Suprapubic skin (tissue), 4 donors: ENCODE data around the gene GRID2.

Experiments used
- CTCF ChIP-seq, 2 donors: fragments of 200-600 bp in 1 of 2; fragments of 450-650 bp in 1 of 2; sonication (generic) in 1 of 2; IDR thresholded peaks; one replicate each; pipeline ENCODE4 v1.5.1; 2016 to 2019; ENCODE audit warnings: antibody characterized with exemption in 2 of 2, mild to moderate bottlenecking in 1 of 2, moderate library complexity in 1 of 2
- EP300 ChIP-seq: sonication (generic); formaldehyde crosslinking; IDR thresholded peaks from one replicate; pipeline ENCODE4 v1.6.1; 2017; ENCODE audit warnings: antibody characterized with exemption
- POLR2A ChIP-seq, 2 donors: fragments of 450-650 bp; IDR thresholded peaks; one replicate each; pipeline ENCODE4 v1.6.1; 2017; ENCODE audit warnings: antibody characterized with exemption in 2 of 2, mild to moderate bottlenecking in 2 of 2, moderate library complexity in 2 of 2
- POLR2AphosphoS5 ChIP-seq, 3 donors: sonication (generic); formaldehyde crosslinking; IDR thresholded peaks; one replicate each; pipeline ENCODE4 v1.6.1; 2017; ENCODE audit warnings: antibody characterized with exemption in 3 of 3

GRCh38 chr4:93320356-93320755, 1016.6 kb downstream of the GRID2 start:
- no peak for TF ChIP-seq CTCF (IDR thresholded peaks at IDR 0.05)
- no peak for TF ChIP-seq EP300
- no peak for TF ChIP-seq POLR2AphosphoS5 (IDR thresholded peaks at IDR 0.05)
- TF ChIP-seq POLR2A (IDR thresholded peaks at IDR 0.05): no peak
